Liver (tissue), 9 donors: ENCODE results near the gene EXOC3. TPM values are rescaled to one million over a fixed set of nuclear protein-coding genes. Genes with fewer than 3 reads are reported as not detected.

Source experiments
- DNase-seq: peaks from one replicate; pipeline ENCODE4 v3.0.0-alpha.2; 2017; ENCODE audit warnings: low spot score
- H3K27ac ChIP-seq, 2 donors: one replicate each; pipeline ENCODE4 v1.7.0; 2013; ENCODE audit warnings: inconsistent platforms in 2 of 2, low read length in 2 of 2, control low read depth in 1 of 2, low read depth in 1 of 2, mild to moderate bottlenecking in 1 of 2
- H3K27me3 ChIP-seq, 4 donors: one replicate each; pipeline versions ENCODE4 v1.6.1 to v1.7.0; 2013; ENCODE audit warnings: low read length in 3 of 4, inconsistent platforms in 1 of 4, mild to moderate bottlenecking in 1 of 4, moderate library complexity in 1 of 4; ENCODE audit not compliant: control insufficient read depth in 4 of 4, insufficient read depth in 4 of 4
- H3K36me3 ChIP-seq, 4 donors: one replicate each; pipeline versions ENCODE4 v1.6.1 to v1.7.0; 2013; ENCODE audit warnings: low read length in 3 of 4, mild to moderate bottlenecking in 3 of 4, low read depth in 1 of 4, moderate library complexity in 1 of 4; ENCODE audit not compliant: control insufficient read depth in 4 of 4, insufficient read depth in 3 of 4
- H3K4me1 ChIP-seq, 4 donors: one replicate each; pipeline versions ENCODE4 v1.6.1 to v1.7.0; 2013; ENCODE audit warnings: low read length in 3 of 4, mild to moderate bottlenecking in 3 of 4, moderate library complexity in 1 of 4; ENCODE audit not compliant: control insufficient read depth in 4 of 4, insufficient read depth in 4 of 4
- H3K4me3 ChIP-seq, 3 donors: one replicate each; pipeline versions ENCODE4 v1.6.1 to v1.7.0; 2013; ENCODE audit warnings: low read length in 3 of 3, control low read depth in 1 of 3, low read depth in 1 of 3, mild to moderate bottlenecking in 1 of 3
- H3K9ac ChIP-seq, 2 donors: one replicate each; pipeline ENCODE4 v1.7.0; 2013; ENCODE audit warnings: low read length in 2 of 2, mild to moderate bottlenecking in 2 of 2, moderate library complexity in 2 of 2, control low read depth in 1 of 2, low read depth in 1 of 2
- H3K9me3 ChIP-seq, 4 donors: one replicate each; pipeline versions ENCODE4 v1.6.1 to v1.7.0; 2013; ENCODE audit warnings: low read length in 3 of 4; ENCODE audit not compliant: control insufficient read depth in 4 of 4
- ATF3 ChIP-seq: IDR thresholded peaks from 2 replicates; pipeline ENCODE4 v1.6.1; 2016; ENCODE audit warnings: antibody characterized with exemption
- CTCF ChIP-seq: fragments of 150-350 bp; IDR thresholded peaks from 2 replicates; pipeline ENCODE4 v1.5.1; 2017; ENCODE audit warnings: improper control_type of control experiment, low read depth, low read length; ENCODE audit not compliant: missing input control
- EGR1 ChIP-seq, 2 donors: IDR thresholded peaks; 2 replicates each; pipeline ENCODE4 v1.6.1; 2016 to 2018; ENCODE audit warnings: antibody characterized with exemption in 2 of 2, low read depth in 2 of 2
- FOXA1 ChIP-seq: IDR thresholded peaks from 2 replicates; pipeline ENCODE4 v1.6.1; 2016; ENCODE audit warnings: antibody characterized with exemption
- FOXA2 ChIP-seq: IDR thresholded peaks from 2 replicates; pipeline ENCODE4 v1.6.1; 2016; ENCODE audit warnings: antibody characterized with exemption
- GABPA ChIP-seq, 2 donors: IDR thresholded peaks in 1 of 2; conservative IDR thresholded peaks in 1 of 2; 2 replicates each; pipeline ENCODE4 v1.6.1; 2016; ENCODE audit warnings: antibody characterized with exemption in 2 of 2, mild to moderate bottlenecking in 1 of 2, moderate library complexity in 1 of 2
- HNF4A ChIP-seq, 2 donors: conservative IDR thresholded peaks; 2 replicates each; pipeline ENCODE4 v1.6.1; 2016; ENCODE audit warnings: antibody characterized with exemption in 2 of 2, mild to moderate bottlenecking in 2 of 2
- HNF4G ChIP-seq: IDR thresholded peaks from 2 replicates; pipeline ENCODE4 v1.6.1; 2016; ENCODE audit warnings: antibody characterized with exemption
- JUND ChIP-seq, 2 donors: IDR thresholded peaks; 2 replicates each; pipeline ENCODE4 v1.6.1; 2016; ENCODE audit warnings: antibody characterized with exemption in 2 of 2
- MAX ChIP-seq: IDR thresholded peaks from 2 replicates; pipeline ENCODE4 v1.6.1; 2016; ENCODE audit warnings: antibody characterized with exemption
- NR2F2 ChIP-seq: IDR thresholded peaks from 2 replicates; pipeline ENCODE4 v1.6.1; 2016; ENCODE audit warnings: antibody characterized with exemption
- RAD21 ChIP-seq, 2 donors: IDR thresholded peaks; 2 replicates each; pipeline ENCODE4 v1.6.1; 2016; ENCODE audit warnings: antibody characterized with exemption in 2 of 2, mild to moderate bottlenecking in 2 of 2
- REST ChIP-seq: IDR thresholded peaks from 2 replicates; pipeline ENCODE4 v1.6.1; 2016; ENCODE audit warnings: antibody characterized with exemption, mild to moderate bottlenecking
- RXRA ChIP-seq, 2 donors: IDR thresholded peaks; 2 replicates each; pipeline ENCODE4 v1.6.1; 2017 to 2018; ENCODE audit warnings: antibody characterized with exemption in 2 of 2, mild to moderate bottlenecking in 1 of 2
- SP1 ChIP-seq: IDR thresholded peaks from 2 replicates; pipeline ENCODE4 v1.6.1; 2018; ENCODE audit warnings: antibody characterized with exemption, mild to moderate bottlenecking
- TAF1 ChIP-seq: conservative IDR thresholded peaks from 2 replicates; pipeline ENCODE4 v1.6.1; 2016; ENCODE audit warnings: antibody characterized with exemption, mild to moderate bottlenecking
- YY1 ChIP-seq: IDR thresholded peaks from 2 replicates; pipeline ENCODE4 v1.6.1; 2016; ENCODE audit warnings: antibody characterized with exemption, mild to moderate bottlenecking
- ZBTB33 ChIP-seq: IDR thresholded peaks from 2 replicates; pipeline ENCODE4 v1.6.1; 2016; ENCODE audit warnings: antibody characterized with exemption
- WGBS: extraction: QIAGEN DNeasy Blood & Tissue Kit; methylation state at CpG from one replicate; pipeline ENCODE4 v1.1.7; 2013; 5-methylcytosine and 5-hydroxymethylcytosine counted together
- polyA plus RNA-seq, 2 donors: library from polyadenylated mRNA; stranded (reverse) in 1 of 2; unstranded in 1 of 2; fragments of 200-250 nt in 1 of 2; fragments of >200 nt in 1 of 2; fragmentation: Nextera tagmentation in 1 of 2; extraction: Ambion mirVana in 1 of 2; gene quantifications; one replicate each; pipeline versions ENCODE4 v1.2.1 to v1.2.3, GENCODE V29; 2013 to 2015
- total RNA-seq, 2 donors: library from RNA; depleted of rRNA; stranded (reverse); fragments of >200 nt; gene quantifications; one replicate each; pipeline ENCODE4 v1.2.3, GENCODE V29; 2014
- donor health status: healthy.
- donor health status: healthy.
- donor health status: healthy.
- donor health status: healthy.
- donor health status: healthy.

Gene EXOC3
- total and polyA plus RNA-seq, 4 donors, result 12.4 to 23.9 (median 18.5) TPM

- H3K27me3 ChIP-seq, result peaks cover 0 to 3% (median 0%) of the 10 kb centered on the region in 4 donors
- H3K36me3 ChIP-seq, result no peaks in the 10 kb centered on the region
- 88% methylated on average over 32 of the region's 32 CpGs for WGBS
- H3K4me3 ChIP-seq, result no peak overlapping the region
- no peaks in the 10 kb centered on the region for H3K4me1 ChIP-seq
- DNase-seq, result no peak
- H3K27ac ChIP-seq, result no peak overlapping the region
- TF ChIP-seq RXRA (IDR thresholded peaks at IDR 0.05) (no peak), HNF4G (no peak), MAX (no peak), REST (no peak), CTCF (no peak), JUND (IDR thresholded peaks at IDR 0.05) (no peak), NR2F2 (no peak), YY1 (no peak), ATF3 (no peak), HNF4A (conservative IDR thresholded peaks at IDR 0.05) (no peak), SP1 (no peak), ZBTB33 (no peak), RAD21 (IDR thresholded peaks at IDR 0.05) (no peak), GABPA (IDR thresholded peaks at IDR 0.05 in 1 of 2, conservative IDR thresholded peaks at IDR 0.05 in 1 of 2) (no peak), FOXA1 (no peak), FOXA2 (no peak), TAF1 (no peak), EGR1 (IDR thresholded peaks at IDR 0.05; ENCODE audit: low read depth in 2 of 2) (no peak)
- H3K9me3 ChIP-seq, result peaks cover 0 to 1% (median 0%) of the 10 kb centered on the region in 4 donors
- H3K9ac ChIP-seq, result no peak overlapping the region
Measured at GRCh38 chr5:499233-500209, 56.5 kb downstream of the EXOC3 start.
